Activated CD8-positive, alpha-beta memory T cell treated with anti-CD3 and anti-CD28 coated beads, Interleukin-2, amount 50 U/mL, for 1 hour (primary cell): ENCODE measurements around the gene GFAP.

Experiments
- DNase-seq: peaks from one replicate; pipeline ENCODE4 v3.0.0-alpha.2; 2020; ENCODE audit errors: extremely low read depth

The GFAP gene

DNA sequence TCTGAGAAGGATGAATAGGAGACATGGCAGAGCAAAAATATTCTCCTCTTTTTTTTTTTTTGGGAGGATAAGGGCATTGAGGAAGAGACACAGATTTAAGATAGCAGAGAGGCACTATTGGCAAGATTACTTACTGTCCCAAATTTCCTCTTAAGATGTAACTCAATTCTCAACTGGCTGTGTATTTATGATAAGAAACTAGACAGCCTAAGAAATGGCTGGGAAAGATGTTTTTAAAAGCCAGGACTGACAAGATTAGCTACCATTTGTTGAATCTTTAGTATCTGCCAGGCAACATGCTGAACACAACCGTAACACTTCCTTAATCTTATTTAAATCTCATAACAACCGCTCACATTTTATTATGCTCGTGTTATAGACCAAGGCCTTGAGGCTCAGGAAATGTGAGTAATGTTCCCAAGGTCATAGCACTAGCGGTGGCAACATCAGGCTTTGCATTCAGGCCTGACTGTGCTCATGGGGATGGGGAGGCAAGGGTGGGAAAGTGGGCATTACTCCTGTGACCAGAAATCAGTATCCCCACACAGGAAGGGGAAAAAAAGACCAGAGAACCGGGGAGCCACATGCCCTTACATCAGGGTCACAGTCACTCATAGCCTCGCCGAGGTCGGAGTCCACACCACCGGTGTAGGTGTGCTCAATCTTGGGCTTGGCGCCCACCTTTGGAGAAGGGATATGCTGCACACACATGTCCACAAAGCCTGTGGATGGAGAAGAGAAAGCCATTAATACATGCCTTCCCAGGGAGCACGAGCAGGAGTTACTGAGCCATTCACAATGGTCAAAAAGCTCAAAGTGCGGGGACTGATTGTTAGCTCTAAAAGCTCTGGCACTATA lies 52.0 kb downstream of the GFAP start:
- no peak for DNase-seq

GRCh38 chr17:44862278-44862914 lies 52.9 kb downstream of the GFAP start:
- no peak for DNase-seq

- DNase-seq = no peak
Measured at GRCh38 chr17:44859701-44860100, 55.6 kb downstream of the GFAP start.

- DNase-seq = no peak
Measured at GRCh38 chr17:44854192-44854591, 61.1 kb downstream of the GFAP start.
